H9 (cell line): ENCODE data around the gene ZNF217. TPM values are rescaled to one million over a fixed set of nuclear protein-coding genes. Genes with fewer than 3 reads are reported as not detected.
A peak's percentile ranks its signal among the peaks of the same experiment; 100 is the strongest.

Source experiments
- DNase-seq: peaks from one replicate; pipeline ENCODE4 v3.0.0-alpha.2; 2017
- H2AFZ ChIP-seq: one replicate; pipeline ENCODE4 v1.6.1; 2013; ENCODE audit warnings: mild to moderate bottlenecking, low read length, control low read depth, moderate library complexity
- H2AK5ac ChIP-seq: 2 replicates; pipeline ENCODE4 v1.6.1; 2013; ENCODE audit warnings: low read length, control low read depth, mixed read lengths; ENCODE audit not compliant: insufficient read length
- H2BK120ac ChIP-seq: one replicate; pipeline ENCODE4 v1.6.1; 2013; ENCODE audit warnings: low read depth, mild to moderate bottlenecking, low read length, control low read depth, inconsistent platforms; ENCODE audit not compliant: poor library complexity, severe bottlenecking
- H2BK12ac ChIP-seq: 2 replicates; pipeline ENCODE4 v1.6.1; 2013; ENCODE audit warnings: low read length, control low read depth, mixed read lengths, low read depth; ENCODE audit not compliant: insufficient read length
- H2BK15ac ChIP-seq: 2 replicates; pipeline ENCODE4 v1.6.1; 2013; ENCODE audit warnings: low read depth, low read length, control low read depth
- H2BK20ac ChIP-seq: one replicate; pipeline ENCODE4 v1.6.1; 2013; ENCODE audit warnings: low read depth, mild to moderate bottlenecking, low read length, control low read depth, inconsistent platforms; ENCODE audit not compliant: poor library complexity, severe bottlenecking
- H2BK5ac ChIP-seq: 2 replicates; pipeline ENCODE4 v1.6.1; 2013; ENCODE audit warnings: low read length, control low read depth, mixed read lengths; ENCODE audit not compliant: insufficient read length
- H3K14ac ChIP-seq: 2 replicates; pipeline ENCODE4 v1.6.1; 2013; ENCODE audit warnings: low read length, control low read depth; ENCODE audit not compliant: insufficient read depth
- H3K18ac ChIP-seq: 2 replicates; pipeline ENCODE4 v1.6.1; 2013; ENCODE audit warnings: low read depth, mild to moderate bottlenecking, mixed read lengths, low read length, control low read depth; ENCODE audit not compliant: insufficient read length
- H3K23ac ChIP-seq: 2 replicates; pipeline ENCODE4 v1.6.1; 2013; ENCODE audit warnings: low read length, control low read depth, mixed read lengths, low read depth; ENCODE audit not compliant: insufficient read length
- H3K23me2 ChIP-seq: 2 replicates; pipeline ENCODE4 v1.6.1; 2013; ENCODE audit warnings: low read depth, mild to moderate bottlenecking, mixed read lengths, low read length, control low read depth; ENCODE audit not compliant: insufficient read length, poor library complexity, severe bottlenecking
- H3K27ac ChIP-seq: 2 replicates; pipeline ENCODE4 v1.5.1; 2013; ENCODE audit warnings: low read length, control low read depth, mixed read lengths, low read depth; ENCODE audit not compliant: insufficient read length
- H3K27me3 ChIP-seq: 2 replicates; pipeline ENCODE4 v1.6.1; 2013; ENCODE audit warnings: low read length, control low read depth, inconsistent platforms; ENCODE audit not compliant: insufficient read depth
- H3K4ac ChIP-seq: 2 replicates; pipeline ENCODE4 v1.6.1; 2013; ENCODE audit warnings: low read depth, mild to moderate bottlenecking, control low read depth, inconsistent platforms, low read length, moderate library complexity
- H3K4me1 ChIP-seq: 2 replicates; pipeline ENCODE4 v1.6.1; 2013; ENCODE audit warnings: low read length, control low read depth, inconsistent platforms; ENCODE audit not compliant: insufficient read depth
- H3K4me2 ChIP-seq: 2 replicates; pipeline ENCODE4 v1.6.1; 2013; ENCODE audit warnings: low read length, control low read depth, mixed read lengths; ENCODE audit not compliant: insufficient read length, insufficient read depth
- H3K56ac ChIP-seq: 2 replicates; pipeline ENCODE4 v1.6.1; 2013; ENCODE audit warnings: low read depth, mild to moderate bottlenecking, mixed read lengths, low read length, control low read depth; ENCODE audit not compliant: insufficient read length
- H3K79me1 ChIP-seq: 2 replicates; pipeline ENCODE4 v1.6.1; 2013; ENCODE audit warnings: low read depth, mild to moderate bottlenecking, moderate library complexity, low read length, control low read depth, inconsistent platforms; ENCODE audit not compliant: insufficient read depth, poor library complexity, severe bottlenecking
- H3K79me2 ChIP-seq: 2 replicates; pipeline ENCODE4 v1.6.1; 2013; ENCODE audit warnings: low read length, control low read depth, inconsistent platforms; ENCODE audit not compliant: insufficient read depth
- H3K9ac ChIP-seq: 2 replicates; pipeline ENCODE4 v1.6.1; 2013; ENCODE audit warnings: low read length, control low read depth, mixed read lengths; ENCODE audit not compliant: insufficient read length; ENCODE audit errors: extremely low read depth
- H3K9me3 ChIP-seq: one replicate; pipeline ENCODE4 v1.6.1; 2013; ENCODE audit warnings: low read depth, low read length, inconsistent platforms; ENCODE audit not compliant: control insufficient read depth
- H3T11ph ChIP-seq: one replicate; pipeline ENCODE4 v1.6.1; 2013; ENCODE audit warnings: mild to moderate bottlenecking, low read length, control low read depth, inconsistent platforms
- H4K20me1 ChIP-seq: one replicate; pipeline ENCODE4 v1.6.1; 2013; ENCODE audit not compliant: control insufficient read depth, insufficient read length, insufficient read depth
- H4K5ac ChIP-seq: 2 replicates; pipeline ENCODE4 v1.6.1; 2013; ENCODE audit warnings: low read depth, mild to moderate bottlenecking, mixed read lengths, low read length, control low read depth; ENCODE audit not compliant: insufficient read length
- H4K8ac ChIP-seq: replicated peaks from 2 replicates; pipeline ENCODE4 v1.6.1; 2013; ENCODE audit warnings: low read length, control low read depth, mixed read lengths, low read depth; ENCODE audit not compliant: insufficient read length
- H4K91ac ChIP-seq: 2 replicates; pipeline ENCODE4 v1.6.1; 2013; ENCODE audit warnings: low read depth, mild to moderate bottlenecking, moderate library complexity, mixed read lengths, low read length, control low read depth; ENCODE audit not compliant: insufficient read length
- H3K27ac Mint-ChIP-seq, 3 experiments: 2 replicates in 2 of 3; 3 replicates in 1 of 3; pipeline ENCODE4 v1.8.0; 2020 to 2021; ENCODE audit warnings: mixed read lengths in 3 of 3, mild to moderate bottlenecking in 1 of 3, moderate library complexity in 1 of 3
- H3K27me3 Mint-ChIP-seq: 2 replicates; pipeline ENCODE4 v1.8.0; 2021; ENCODE audit warnings: low read depth, mild to moderate bottlenecking, moderate library complexity, mixed read lengths
- H3K36me3 Mint-ChIP-seq, 3 experiments: 2 replicates in 2 of 3; 3 replicates in 1 of 3; pipeline ENCODE4 v1.8.0; 2020 to 2021; ENCODE audit warnings: low read depth in 3 of 3, mixed read lengths in 3 of 3; ENCODE audit not compliant: insufficient read depth in 1 of 3
- H3K4me1 Mint-ChIP-seq, 2 experiments: 2 replicates each; pipeline ENCODE4 v1.8.0; 2020; ENCODE audit warnings: mixed read lengths in 2 of 2
- H3K4me3 Mint-ChIP-seq, 2 experiments: 2 replicates in 1 of 2; 3 replicates in 1 of 2; pipeline ENCODE4 v1.8.0; 2020 to 2021; ENCODE audit warnings: mild to moderate bottlenecking in 2 of 2, mixed read lengths in 2 of 2, moderate library complexity in 1 of 2
- H3K9me3 Mint-ChIP-seq, 2 experiments: 2 replicates in 1 of 2; 3 replicates in 1 of 2; pipeline ENCODE4 v1.8.0; 2020; ENCODE audit warnings: mild to moderate bottlenecking in 2 of 2, mixed read lengths in 2 of 2, moderate library complexity in 1 of 2
- WGBS: extraction: QIAGEN DNeasy Blood & Tissue Kit; methylation state at CpG from one replicate; pipeline ENCODE4 v1.1.7; 2013; ENCODE audit warnings: missing lambda C conversion rate, low lambda C conversion rate, mixed read lengths; ENCODE audit not compliant: insufficient read length; ENCODE audit errors: extremely low coverage; 5-methylcytosine and 5-hydroxymethylcytosine counted together
- total RNA-seq: library from RNA; stranded (reverse); gene quantifications from 2 replicates; pipeline ENCODE4 v1.2.1, GENCODE V29; 2021
- TF ChIP-seq, protein P1 (sequence below): fragments of 200-600 bp; sonication (generic); conservative IDR thresholded peaks from 3 replicates; pipeline ENCODE4 v1.8.0; 2021; ENCODE audit warnings: antibody characterized with exemption, mild to moderate bottlenecking

ZNF217 gene
- total RNA-seq, 1 experiment from 2014 or later = 82.8 TPM

DNA sequence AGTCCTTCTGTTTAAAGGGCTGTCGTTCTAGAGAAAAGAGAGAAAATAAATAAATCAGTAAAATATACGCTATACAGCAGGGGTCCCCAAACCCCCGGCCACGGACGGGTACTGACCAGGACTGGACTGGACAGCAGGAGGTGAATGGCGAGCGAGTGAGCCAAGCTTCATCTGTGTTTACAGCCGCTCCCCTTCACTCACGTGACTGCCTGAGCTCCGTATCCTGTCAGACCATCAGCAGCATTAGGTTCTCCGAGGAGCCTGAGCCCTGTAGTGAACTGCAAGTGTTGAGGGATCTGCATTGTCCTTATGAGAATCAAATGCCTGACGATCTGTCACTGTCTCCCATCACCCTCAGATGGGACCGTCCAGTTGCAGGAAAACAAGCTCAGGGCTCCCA lies 76.5 kb downstream of the ZNF217 start:
- no peaks in the 10 kb centered on the region for H3K79me1 ChIP-seq
- no peaks in the 10 kb centered on the region for H4K20me1 ChIP-seq
- no peak overlapping the region for H3K4me3 Mint-ChIP-seq
- no peaks in the 10 kb centered on the region for H3K36me3 Mint-ChIP-seq
- DNase-seq = no peak
- 0 out of 2 replicates have a peak overlapping the region, but pooled peaks have one; percentile 35 for H3K14ac ChIP-seq
- no peak overlapping the region for H3K27ac ChIP-seq
- H3K23me2 ChIP-seq = no peaks in the 10 kb centered on the region
- H3K27me3 Mint-ChIP-seq = no peaks in the 10 kb centered on the region
- no CpG with 5 or more reads among the region's 13 CpGs for WGBS
- H3T11ph ChIP-seq = no peak overlapping the region
- H3K4me1 ChIP-seq = no peaks in the 10 kb centered on the region
- H2BK20ac ChIP-seq = no peak overlapping the region
- no peak overlapping the region for H3K9ac ChIP-seq
- no peak overlapping the region for H2BK5ac ChIP-seq
- H3K56ac ChIP-seq = no peak overlapping the region
- H3K23ac ChIP-seq = no peak overlapping the region
- H2BK120ac ChIP-seq = no peak overlapping the region
- peaks cover 0 to 3% of the 10 kb centered on the region in 2 experiments; a peak in 1 of 4 replicates for H3K4me1 Mint-ChIP-seq
- no peak overlapping the region for H4K91ac ChIP-seq
- H2AK5ac ChIP-seq = no peak overlapping the region
- no peak overlapping the region for H3K4ac ChIP-seq
- no peak overlapping the region for H3K18ac ChIP-seq
- no peaks in the 10 kb centered on the region for H3K9me3 Mint-ChIP-seq
- no peak overlapping the region for H2BK15ac ChIP-seq
- no peak overlapping the region for H3K27ac Mint-ChIP-seq
- H3K9me3 ChIP-seq = no peaks in the 10 kb centered on the region
- H2AFZ ChIP-seq = no peak overlapping the region
- TF ChIP-seq, protein P1, sequence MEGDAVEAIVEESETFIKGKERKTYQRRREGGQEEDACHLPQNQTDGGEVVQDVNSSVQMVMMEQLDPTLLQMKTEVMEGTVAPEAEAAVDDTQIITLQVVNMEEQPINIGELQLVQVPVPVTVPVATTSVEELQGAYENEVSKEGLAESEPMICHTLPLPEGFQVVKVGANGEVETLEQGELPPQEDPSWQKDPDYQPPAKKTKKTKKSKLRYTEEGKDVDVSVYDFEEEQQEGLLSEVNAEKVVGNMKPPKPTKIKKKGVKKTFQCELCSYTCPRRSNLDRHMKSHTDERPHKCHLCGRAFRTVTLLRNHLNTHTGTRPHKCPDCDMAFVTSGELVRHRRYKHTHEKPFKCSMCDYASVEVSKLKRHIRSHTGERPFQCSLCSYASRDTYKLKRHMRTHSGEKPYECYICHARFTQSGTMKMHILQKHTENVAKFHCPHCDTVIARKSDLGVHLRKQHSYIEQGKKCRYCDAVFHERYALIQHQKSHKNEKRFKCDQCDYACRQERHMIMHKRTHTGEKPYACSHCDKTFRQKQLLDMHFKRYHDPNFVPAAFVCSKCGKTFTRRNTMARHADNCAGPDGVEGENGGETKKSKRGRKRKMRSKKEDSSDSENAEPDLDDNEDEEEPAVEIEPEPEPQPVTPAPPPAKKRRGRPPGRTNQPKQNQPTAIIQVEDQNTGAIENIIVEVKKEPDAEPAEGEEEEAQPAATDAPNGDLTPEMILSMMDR = no peak
- H3K79me2 ChIP-seq = no peaks in the 10 kb centered on the region
- no peak overlapping the region for H3K4me2 ChIP-seq
- no peak overlapping the region for H2BK12ac ChIP-seq
- H4K5ac ChIP-seq = no peak overlapping the region
- H4K8ac ChIP-seq = no peak overlapping the region
- H3K27me3 ChIP-seq = no peaks in the 10 kb centered on the region
